HTR-8/SVneo (cell line): ENCODE measurements around the gene ELOVL5.
"Not testable (repeated sequence)": the region's sequence is repeated elsewhere in the genome, so short reads cannot be mapped to it uniquely, and the experiment has no call there.

ENCODE experiments used
- DNase-seq: peaks from one replicate; pipeline ENCODE4 v3.0.0; 2011; ENCODE audit warnings: low spot score, mixed read lengths; ENCODE audit not compliant: insufficient read length
- FAIRE-seq: peaks from 2 replicates; lab custom pipeline; 2011; peaks lifted over from hg19 to GRCh38; lab: Jason Lieb, UNC

The ELOVL5 gene

DNA sequence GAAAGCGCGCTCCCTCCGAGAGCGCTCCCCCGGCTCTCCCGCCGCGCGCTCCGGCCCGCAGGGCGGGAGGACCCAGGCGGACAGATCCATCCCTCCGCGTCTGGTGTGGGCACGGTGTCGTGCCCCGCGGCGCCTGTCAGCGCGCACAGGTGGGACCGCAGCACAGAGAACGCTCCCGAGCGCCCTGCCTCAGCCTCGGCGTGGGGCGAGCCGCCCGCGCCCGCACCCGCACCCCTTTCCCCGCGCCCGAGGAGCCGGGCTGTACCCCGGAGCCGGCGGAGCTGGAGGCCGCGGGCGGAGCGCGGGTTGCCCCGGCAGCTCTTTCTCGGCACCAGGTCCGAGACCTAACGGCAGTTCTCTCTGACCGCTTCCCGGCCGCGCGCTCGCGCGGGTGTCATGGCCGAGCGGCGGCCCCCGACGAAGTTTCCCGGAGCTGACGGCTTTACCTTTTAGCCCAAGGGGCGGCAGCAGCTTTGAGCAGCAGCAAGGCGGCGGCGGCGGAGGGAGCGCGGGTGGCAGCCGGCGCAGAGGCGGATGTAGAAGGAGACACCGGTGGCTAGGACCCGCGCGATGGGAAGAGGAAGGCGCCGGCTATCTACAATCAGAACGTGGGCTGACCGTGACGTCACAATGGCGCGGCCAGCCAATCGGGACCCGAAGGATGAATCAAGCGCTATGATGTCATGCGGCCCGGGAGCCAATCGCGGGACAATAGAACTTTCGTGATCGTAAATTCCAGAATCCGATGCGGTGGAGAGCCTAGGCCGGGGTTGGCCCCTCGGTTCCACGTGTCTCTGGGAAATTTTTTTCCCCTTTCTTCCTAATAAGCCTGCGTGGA, at the start of gene ELOVL5:
ELOVL5 (minus strand) TSS at position 580 of the 838 bp plus-strand sequence. CDS start 53,251 bp downstream, outside the sequence.
- peak; percentile 94 for DNase-seq
- peak; percentile 75 for FAIRE-seq

GRCh38 chr6:53397283-53397682, 48.5 kb upstream of the ELOVL5 start:
- no peak for DNase-seq
- no peak for FAIRE-seq

- FAIRE-seq (peak; percentile 70), DNase-seq (no peak)
Observed at GRCh38 chr6:53395986-53396385, 47.2 kb upstream of the ELOVL5 start.

- DNase-seq (no peak), FAIRE-seq (peak; percentile 69)
Observed at GRCh38 chr6:53394704-53395103, 46.0 kb upstream of the ELOVL5 start.

GRCh38 chr6:53391170-53391569, 42.4 kb upstream of the ELOVL5 start:
- FAIRE-seq (no peak), DNase-seq (no peak)

- FAIRE-seq = no peak
Observed at GRCh38 chr6:53390010-53390409, 41.3 kb upstream of the ELOVL5 start.

DNA sequence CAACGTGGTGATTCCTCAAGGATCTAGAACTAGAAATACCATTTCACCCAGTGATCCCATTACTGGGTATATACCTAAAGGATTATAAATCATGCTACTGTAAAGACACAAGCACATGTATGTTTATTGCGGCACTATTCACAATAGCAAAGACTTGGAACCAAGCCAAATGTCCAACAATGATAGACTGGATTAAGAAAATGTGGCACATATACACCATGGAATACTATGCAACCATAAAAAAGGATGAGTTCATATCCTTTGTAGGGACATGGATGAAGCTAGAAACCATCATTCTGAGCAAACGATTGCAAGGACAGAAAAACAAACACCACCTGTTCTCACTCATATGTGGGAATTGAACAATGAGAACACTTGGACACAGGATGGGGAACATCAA, 39.9 kb upstream of the ELOVL5 start:
- not testable (repeated sequence) for FAIRE-seq, DNase-seq

More at GRCh38 chr6:53390010-53390409, 41.3 kb upstream of the ELOVL5 start:
- DNase-seq = no peak

DNA sequence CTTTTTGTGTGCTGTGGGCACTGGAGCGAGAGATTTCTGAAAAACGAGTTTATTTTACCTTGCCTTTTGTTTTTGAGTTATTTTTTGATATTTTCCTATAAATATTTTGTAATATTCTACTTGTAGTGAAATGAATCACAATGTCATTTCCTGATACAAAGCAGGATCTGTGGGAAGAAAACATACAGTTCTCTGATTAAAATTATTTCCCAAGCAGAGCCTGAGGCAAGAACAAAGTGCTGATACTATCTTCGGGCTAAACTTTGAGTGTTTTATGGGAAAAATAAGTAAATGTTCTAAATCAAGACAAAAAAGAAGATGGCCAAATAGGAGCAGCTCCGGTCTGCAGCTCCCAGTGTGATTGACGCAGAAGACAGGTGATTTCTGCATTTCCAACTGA, 33.7 kb upstream of the ELOVL5 start:
- no peak for FAIRE-seq
- DNase-seq = no peak

GRCh38 chr6:53378208-53378607, 29.5 kb upstream of the ELOVL5 start:
- FAIRE-seq (no peak), DNase-seq (no peak)

DNA sequence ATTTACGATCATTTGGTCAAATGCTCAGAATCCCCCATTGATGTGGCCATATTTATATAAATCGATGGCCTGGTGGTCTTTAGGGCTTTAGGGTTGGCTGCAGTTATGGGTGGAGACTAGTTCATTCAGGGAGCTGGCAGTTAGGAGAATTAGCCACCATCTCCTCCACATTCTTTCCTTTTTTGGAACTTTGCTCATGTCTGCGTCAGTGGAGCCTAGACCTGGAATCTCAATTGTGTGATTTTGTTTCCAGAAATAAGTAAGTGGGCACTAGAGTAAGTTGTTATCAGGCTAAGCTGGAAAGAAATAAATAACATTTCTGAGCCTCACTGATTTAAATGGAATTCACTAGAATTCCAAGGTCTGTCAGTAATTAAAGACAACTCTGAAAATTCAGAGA, 29.0 kb upstream of the ELOVL5 start:
- DNase-seq = no peak
- FAIRE-seq = no peak

DNA sequence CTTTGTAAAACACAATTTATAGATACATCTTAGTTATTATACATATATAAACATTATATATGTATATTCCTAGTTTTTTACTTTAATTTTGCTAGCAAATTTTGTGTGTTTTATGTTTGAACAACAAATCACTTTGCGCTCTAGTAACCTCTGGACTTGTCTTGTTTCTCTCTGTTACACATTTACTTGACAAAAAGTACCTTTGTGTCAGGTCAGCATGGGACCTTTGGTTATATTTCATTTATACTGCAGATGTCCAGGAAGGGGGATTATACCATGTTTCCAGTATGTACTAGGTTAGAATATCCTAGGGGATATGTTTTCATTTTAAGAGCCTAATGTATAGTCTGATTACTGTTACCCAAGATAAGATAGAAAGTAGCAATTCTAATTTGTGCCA, 28.5 kb upstream of the ELOVL5 start:
- FAIRE-seq (no peak), DNase-seq (no peak)

DNA sequence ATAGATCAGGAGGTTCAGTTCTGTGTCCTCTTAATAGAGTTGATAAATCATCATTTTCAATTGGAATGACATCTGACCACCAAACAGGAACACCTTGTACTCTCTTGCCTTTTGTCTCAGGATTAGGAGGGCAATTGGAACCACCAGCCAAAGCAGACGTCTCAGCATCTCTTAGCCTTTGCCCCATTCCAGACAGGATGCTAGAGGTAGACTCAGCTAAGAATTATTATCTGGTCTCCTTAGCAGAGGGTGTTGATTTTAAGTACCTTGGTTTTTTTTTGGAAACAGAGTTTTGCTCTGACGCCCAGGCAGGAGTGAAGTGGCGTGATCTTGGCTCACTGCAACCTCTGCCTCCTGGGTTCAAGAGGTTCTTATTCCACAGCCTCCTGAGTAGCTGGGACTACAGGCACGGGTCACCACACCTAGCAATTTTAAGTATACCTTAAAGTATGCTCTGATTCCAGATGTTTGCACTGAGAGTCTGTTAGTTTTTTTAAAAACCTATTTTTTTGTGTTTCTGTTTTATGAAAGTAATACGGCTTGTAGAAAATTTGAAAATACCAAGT, 28.0 kb upstream of the ELOVL5 start:
- DNase-seq (no peak), FAIRE-seq (no peak)

DNA sequence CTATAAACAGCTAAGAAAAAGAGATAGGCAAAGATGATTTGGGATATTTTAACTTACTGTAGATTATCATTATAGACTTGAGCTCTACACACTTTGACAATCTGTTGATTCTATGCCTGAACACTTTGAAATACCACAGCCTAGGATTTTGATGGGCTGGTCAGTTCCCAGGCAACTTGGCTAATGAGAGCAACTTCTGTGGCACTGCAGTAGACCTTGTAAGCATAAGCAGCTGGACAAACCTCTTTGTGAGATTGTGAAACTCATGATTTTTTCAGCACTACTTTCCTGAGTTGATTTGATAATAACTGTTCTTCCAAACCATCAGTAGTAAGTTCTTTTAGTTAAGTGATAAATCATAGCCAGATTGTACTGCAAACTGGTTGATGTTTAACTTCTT, 27.1 kb upstream of the ELOVL5 start:
- no peak for FAIRE-seq
- DNase-seq = no peak

DNA sequence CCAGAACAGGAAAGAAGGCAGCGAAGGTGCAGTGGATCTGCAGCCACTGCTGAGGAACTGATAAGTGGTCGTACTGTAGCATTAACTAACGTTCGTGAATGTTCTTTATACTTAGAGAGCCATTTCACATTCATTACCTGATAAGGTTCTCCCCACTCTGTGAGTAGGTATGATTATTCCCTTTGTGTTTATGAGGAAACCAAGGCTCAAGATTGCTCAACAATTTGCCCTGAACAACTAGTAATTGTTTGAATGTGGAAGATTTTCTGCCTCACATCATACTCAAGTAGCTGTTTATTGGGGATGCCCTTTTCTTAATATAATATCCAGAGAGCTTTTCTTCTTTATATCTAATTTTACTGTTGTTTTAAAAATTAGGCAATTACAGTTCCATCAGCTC, 24.9 kb upstream of the ELOVL5 start:
- no peak for DNase-seq
- FAIRE-seq = no peak

DNA sequence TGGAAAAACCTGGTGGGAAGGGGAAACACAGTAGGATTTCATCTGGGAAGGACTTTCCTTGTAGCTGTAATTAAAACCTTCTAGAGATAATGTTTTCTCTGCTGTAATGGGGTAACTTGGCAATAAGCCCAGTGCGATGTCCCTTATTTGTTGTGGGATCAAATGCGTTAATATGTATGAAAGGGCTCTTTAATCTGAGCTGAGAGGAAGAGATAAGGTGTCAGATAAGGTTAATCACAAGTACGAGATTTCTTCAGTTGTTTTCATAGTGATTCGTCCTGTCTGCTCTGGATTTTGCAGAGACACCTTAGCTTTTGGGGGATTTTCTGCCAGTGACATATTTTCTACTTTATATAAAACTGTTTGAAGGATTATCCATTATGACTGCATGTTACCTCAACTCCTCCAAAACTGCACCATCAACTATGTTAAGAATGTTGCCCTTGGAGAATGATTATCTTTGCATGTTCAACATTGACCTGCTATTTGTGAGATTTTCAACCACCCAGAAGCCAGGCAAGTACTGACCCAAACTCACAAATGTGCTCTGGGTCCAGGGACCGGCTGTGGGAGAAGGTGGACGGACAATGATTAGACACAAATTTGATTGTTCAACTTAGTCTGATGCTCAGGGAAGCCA, 21.2 kb upstream of the ELOVL5 start:
- no peak for FAIRE-seq
- no peak for DNase-seq

DNA sequence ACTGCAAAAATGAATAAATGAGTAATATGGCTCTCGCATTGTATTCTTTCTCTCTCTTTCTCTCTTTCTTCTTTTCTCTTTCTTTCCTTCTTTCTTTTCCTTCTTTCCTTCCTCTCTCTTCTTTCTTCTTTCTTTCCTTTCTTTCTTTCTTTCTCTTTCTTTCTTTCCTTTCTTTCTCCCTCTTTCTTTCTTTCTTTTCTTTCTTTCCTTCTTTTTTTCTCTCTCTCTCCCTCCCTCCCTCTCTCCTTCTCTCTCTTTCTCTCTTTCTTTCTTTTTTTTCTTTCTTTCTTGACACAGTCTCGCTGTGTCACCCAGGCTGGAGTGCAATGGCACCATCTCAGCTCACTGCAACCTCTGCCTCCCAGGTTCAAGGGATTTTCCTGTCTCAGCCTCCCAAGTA, 20.3 kb upstream of the ELOVL5 start:
- no peak for FAIRE-seq
- DNase-seq = no peak

GRCh38 chr6:53366128-53366641, 17.4 kb upstream of the ELOVL5 start:
- DNase-seq = no peak
- FAIRE-seq = no peak

DNA sequence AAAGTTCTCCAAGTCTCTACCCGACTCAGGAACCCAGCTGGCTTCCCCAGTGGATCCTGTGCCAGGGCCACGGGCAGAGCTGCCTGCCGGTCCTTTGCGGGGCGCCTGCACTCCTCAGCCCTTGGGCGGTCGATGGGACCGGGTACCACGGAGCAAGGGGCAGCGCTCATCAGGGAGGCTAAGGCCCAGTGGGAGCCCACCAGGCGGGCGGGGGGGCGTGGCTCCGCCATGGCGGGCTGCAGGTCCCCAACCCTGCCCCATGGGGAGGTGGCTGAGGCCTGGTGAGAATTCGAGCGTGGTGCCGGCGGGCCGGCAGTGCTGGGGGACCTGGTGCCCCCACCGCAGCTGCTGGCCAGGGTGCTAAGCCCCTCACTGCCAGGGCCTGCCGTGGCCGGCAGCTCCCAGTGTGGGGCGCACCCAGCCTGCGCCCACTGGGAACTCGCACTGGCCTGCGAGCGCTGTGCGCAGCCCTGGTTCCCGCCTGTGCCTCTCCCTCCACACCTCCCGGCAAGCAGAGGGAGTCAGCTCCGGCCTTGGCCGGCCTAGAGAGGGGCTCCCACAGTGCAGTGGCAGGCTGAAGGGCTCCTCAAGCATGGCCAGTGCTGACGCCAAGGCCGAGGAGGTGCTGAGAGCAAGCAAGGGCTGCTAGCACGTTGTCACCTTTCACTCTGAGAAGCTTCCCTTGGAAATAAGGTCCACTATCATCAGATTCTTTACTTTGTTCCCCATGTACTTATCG, 14.8 kb upstream of the ELOVL5 start:
- no peak for FAIRE-seq
- no peak for DNase-seq

- FAIRE-seq (no peak), DNase-seq (no peak)
Observed at GRCh38 chr6:53361549-53362031, 12.8 kb upstream of the ELOVL5 start.
